Activated CD8-positive, alpha-beta memory T cell treated with anti-CD3 and anti-CD28 coated beads, Interleukin-2, amount 50 U/mL, for 4 hours (primary cell): ENCODE results near the gene NR3C2.
"Not testable (repeated sequence)": the region's sequence is repeated elsewhere in the genome, so short reads cannot be mapped to it uniquely, and the experiment has no call there.

Experiments used
- DNase-seq: peaks from one replicate; pipeline ENCODE4 v3.0.0-alpha.2; 2020

The NR3C2 gene

DNA sequence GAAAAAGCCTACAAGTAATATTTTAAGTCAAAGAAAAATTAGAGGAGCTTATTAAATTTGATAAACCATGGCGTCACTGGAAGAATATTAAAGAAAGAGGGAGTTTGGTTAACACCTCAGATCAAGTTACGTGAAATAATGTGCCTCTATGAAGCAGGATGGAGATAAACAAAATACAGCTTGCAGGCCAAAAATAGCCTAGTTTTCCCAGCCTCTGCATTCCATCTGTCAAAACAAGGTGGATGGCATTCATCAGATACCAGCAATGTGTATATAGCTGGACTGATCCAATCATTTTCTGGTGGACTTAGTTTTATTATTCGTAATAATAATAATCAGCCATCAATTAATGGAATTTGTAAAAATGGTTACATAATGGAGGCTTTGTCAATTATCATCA is 230.7 kb downstream of the NR3C2 start:
- no peak for DNase-seq

GRCh38 chr4:148210661-148211060 is 231.6 kb downstream of the NR3C2 start:
- DNase-seq: no peak

GRCh38 chr4:148207068-148207467 is 235.1 kb downstream of the NR3C2 start:
- no peak for DNase-seq

- no peak for DNase-seq
Measured at GRCh38 chr4:148205476-148205875, 236.7 kb downstream of the NR3C2 start.

- DNase-seq: no peak
Measured at GRCh38 chr4:148204892-148205291, 237.3 kb downstream of the NR3C2 start.

- no peak for DNase-seq
Measured at GRCh38 chr4:148204171-148204570, 238.0 kb downstream of the NR3C2 start.

DNA sequence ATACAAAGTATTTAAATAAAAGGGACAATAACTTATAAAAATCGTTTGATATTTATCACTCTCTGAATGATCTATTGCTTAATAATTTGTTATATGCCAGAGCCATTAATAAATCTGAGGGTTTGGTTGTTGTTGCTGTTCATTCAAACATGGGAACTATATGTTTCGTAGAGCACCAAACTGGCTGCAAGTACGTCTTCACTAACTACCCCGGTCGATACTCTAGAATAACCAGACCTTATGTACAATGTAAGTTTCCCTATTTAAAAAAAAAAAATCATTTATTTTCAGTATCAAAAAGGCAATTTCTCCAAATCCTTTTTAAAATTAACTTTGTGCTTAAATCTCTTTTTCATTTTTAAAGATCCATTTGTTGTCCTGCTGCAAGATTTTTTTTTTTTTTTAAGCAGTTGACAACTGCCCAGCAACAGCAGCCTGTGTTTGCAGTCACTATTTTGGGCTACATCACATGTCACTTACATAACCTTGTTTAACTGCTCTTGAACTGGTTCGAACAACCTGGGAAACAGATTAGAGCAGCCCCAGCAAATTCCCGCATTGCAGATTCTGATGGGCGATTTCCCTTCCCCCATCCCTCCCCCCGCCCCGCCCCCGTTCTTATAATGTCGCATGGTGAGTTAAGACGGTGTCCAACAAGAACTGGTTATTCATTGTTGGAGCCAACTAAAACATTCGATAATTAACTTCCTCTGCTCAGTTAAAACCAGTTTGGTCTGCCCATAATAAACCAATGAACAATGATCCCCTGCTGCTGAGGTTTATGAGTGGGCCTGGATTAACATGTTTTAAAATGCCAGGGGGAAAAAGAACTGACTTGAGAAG is 238.9 kb downstream of the NR3C2 start:
- DNase-seq: no peak

GRCh38 chr4:148200960-148201359 is 241.3 kb downstream of the NR3C2 start:
- DNase-seq: no peak

DNA sequence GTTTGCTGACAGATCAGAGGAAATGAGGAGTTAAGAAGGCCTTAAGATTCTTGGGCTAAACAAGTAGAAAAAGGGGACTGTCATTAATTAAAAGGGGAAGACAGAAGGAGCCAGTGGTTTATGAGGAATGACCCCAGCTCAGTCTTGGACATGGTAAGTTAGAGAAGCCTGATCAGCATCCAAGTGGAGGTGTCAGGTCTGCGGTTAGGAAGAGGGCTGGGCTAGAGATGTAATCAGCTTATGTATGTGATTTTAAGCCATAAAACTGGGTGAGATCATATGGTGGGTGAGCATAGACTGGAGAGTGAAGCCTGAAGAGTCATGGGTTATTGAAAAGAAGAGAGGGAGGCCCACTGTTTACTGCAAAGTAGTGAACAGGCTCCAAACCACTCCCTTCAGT is 246.1 kb downstream of the NR3C2 start:
- no peak for DNase-seq

GRCh38 chr4:148192526-148192925 is 249.7 kb downstream of the NR3C2 start:
- DNase-seq: no peak

DNA sequence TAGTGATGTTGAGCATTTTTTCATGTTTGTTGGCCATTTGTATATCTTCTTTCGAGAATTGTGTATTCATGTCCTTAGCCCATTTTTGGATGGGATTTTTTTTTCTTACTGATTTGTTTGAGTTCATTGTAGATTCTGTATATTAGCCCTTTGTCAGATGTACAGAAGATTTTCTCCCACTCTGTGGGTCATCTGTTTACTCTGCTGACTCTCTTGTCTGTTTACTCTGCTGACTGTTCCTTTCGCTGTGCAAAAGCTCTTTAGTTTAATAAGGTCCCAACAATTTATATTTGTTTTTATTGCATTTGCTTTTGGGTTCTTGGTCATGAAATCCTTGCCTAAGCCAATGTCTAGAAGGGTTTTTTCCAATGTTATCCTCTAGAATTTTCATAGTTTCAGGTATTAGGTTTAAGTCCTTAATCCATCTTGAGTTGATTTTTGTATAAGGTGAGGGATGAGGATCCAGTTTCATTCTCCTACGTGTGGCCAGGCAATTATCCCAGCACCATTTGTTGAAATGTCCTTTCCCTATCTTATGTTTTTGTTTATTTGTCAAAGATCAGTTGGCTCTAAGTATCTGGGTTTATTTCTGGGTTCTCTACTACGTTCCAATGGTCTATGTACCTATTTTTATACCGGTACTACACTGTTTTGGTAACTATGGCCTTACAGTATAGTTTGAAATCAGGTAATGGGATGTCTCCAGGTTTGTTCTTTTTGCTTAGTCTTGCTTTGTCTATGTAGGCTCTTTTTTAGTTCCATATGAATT is 254.6 kb downstream of the NR3C2 start:
- not testable (repeated sequence) for DNase-seq

- no peak for DNase-seq
Measured at GRCh38 chr4:148184922-148185321, 257.3 kb downstream of the NR3C2 start.

GRCh38 chr4:148182230-148182911 is 259.8 kb downstream of the NR3C2 start:
- DNase-seq: no peak

- DNase-seq: no peak
Measured at GRCh38 chr4:148173397-148174017, 268.7 kb downstream of the NR3C2 start.

- DNase-seq: no peak
Measured at GRCh38 chr4:148171596-148171995, 270.6 kb downstream of the NR3C2 start.

- no peak for DNase-seq
Measured at GRCh38 chr4:148170408-148171365, 271.5 kb downstream of the NR3C2 start.

DNA sequence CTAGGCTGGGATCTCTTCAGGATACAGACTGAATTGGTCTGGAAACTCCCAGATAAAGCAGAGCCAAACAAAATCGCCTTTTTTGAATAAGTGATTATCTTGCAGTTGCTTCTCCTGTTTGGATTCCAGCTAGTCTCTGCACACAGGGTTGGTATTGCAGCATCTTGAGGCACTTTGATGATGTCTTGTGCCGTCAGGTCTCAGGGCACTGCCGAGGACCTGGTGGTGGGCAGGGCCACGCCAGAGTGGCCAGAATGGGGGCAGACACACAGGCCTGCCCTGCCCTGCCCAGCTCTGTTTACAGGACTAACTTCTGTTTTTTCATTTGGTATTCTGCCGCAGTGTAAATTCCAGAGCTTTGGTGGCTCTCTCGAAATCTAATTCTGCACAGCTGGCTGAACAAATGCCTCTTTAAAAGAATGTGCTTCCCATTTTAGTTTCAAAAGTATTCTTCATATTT is 276.1 kb downstream of the NR3C2 start:
- no peak for DNase-seq

GRCh38 chr4:148164557-148164956 is 277.7 kb downstream of the NR3C2 start:
- DNase-seq: no peak

GRCh38 chr4:148162991-148163390 is 279.2 kb downstream of the NR3C2 start:
- no peak for DNase-seq

- DNase-seq: no peak
Measured at GRCh38 chr4:148162519-148162918, 279.7 kb downstream of the NR3C2 start.

- no peak for DNase-seq
Measured at GRCh38 chr4:148161601-148162000, 280.6 kb downstream of the NR3C2 start.

- no peak for DNase-seq
Measured at GRCh38 chr4:148159793-148160192, 282.4 kb downstream of the NR3C2 start.
